ENCODE data around the gene C4A.
A peak's percentile ranks its signal among the peaks of the same experiment; 100 is the strongest.
"Not testable (repeated sequence)": the region's sequence is repeated elsewhere in the genome, so short reads cannot be mapped to it uniquely, and the experiment has no call there.

The C4A gene

DNA sequence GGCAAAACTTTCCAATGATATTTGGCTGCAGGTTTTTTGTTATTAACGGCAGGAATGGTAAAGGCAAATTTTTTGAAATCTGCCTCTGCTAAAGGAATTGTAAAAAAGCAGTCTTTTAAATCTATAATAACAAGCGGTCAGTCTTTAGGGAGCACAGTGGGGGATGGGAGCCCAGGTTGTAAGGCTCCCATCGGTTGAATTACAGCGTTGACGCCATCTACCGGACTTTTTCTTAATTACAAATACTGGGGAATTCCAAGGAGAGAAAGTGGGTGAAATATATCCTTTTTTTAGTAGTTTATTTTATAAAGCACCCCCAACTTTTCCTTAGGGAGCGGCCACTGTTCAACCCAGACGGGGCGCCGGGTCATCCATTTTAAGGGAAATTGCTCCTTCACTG lies 7.5 kb downstream of the C4A start:
- H3K4me1 Mint-ChIP-seq; DNase-seq; H3K27me3 Mint-ChIP-seq; ATAC-seq; H3K27ac Mint-ChIP-seq; H3K4me3 Mint-ChIP-seq; H3K36me3 Mint-ChIP-seq (ENCODE audit: low read depth); H3K9me3 Mint-ChIP-seq: not testable (repeated sequence)

DNA sequence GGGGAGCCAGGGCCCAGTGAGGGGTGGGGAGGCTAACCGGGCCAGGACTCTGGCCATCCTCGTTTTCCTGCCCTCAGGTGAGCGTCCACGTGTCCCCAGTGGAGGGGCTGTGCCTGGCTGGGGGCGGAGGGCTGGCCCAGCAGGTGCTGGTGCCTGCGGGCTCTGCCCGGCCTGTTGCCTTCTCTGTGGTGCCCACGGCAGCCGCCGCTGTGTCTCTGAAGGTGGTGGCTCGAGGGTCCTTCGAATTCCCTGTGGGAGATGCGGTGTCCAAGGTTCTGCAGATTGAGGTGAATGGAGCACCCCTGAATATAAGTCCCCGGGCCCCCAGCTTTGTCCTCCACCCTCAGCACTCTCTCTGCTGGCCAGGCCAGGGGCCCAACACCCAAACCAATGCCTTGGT lies 12.6 kb downstream of the C4A start:
- not testable (repeated sequence) for H3K4me1 Mint-ChIP-seq; ATAC-seq; H3K36me3 Mint-ChIP-seq (ENCODE audit: low read depth); H3K4me3 Mint-ChIP-seq; DNase-seq; H3K9me3 Mint-ChIP-seq; H3K27me3 Mint-ChIP-seq; H3K27ac Mint-ChIP-seq

GRCh38 chr6:31996385-31996784 lies 14.5 kb downstream of the C4A start:
- ATAC-seq, H3K4me1 Mint-ChIP-seq, DNase-seq: not testable (repeated sequence)

DNA sequence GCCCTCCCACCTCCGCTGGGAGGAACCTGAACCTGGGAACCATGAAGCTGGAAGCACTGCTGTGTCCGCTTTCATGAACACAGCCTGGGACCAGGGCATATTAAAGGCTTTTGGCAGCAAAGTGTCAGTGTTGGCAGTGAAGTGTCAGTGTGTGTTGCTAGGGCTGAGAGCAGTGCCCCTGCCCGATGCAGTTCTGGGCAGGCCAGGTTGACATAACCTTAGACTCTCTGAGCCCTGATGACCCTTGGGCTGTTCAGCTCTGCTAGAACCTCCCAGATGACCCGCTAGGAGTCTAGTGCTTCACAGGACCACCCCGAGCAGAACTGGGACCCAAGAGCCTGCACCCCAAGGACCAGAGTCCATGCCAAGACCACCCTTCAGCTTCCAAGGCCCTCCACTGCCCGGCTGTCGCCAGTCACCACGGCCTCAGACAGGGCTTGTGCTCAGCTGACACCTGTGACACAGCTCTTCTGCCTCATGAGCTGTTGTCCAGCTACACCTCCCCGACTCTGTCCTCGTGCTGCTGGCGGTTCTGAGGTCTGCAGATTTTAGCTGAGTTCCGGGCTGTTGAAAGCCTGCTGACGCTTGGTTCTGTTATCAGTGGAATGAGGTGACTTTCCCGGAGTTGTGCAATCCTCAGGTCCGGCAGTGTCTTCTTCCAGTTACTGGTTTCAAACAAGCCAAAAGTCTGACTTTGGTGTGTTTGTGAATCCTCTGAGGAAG lies 20.9 kb downstream of the C4A start:
- H3K27ac Mint-ChIP-seq; H3K9me3 Mint-ChIP-seq; H3K4me1 Mint-ChIP-seq; ATAC-seq; DNase-seq; H3K4me3 Mint-ChIP-seq; H3K36me3 Mint-ChIP-seq (ENCODE audit: low read depth); H3K27me3 Mint-ChIP-seq: not testable (repeated sequence)

More at GRCh38 chr6:31996385-31996784, 14.5 kb downstream of the C4A start:
- not testable (repeated sequence) for H3K9me3 Mint-ChIP-seq; H3K4me3 Mint-ChIP-seq; H3K27me3 Mint-ChIP-seq; H3K36me3 Mint-ChIP-seq (ENCODE audit: low read depth); H3K27ac Mint-ChIP-seq

GRCh38 chr6:32003301-32003700 lies 21.4 kb downstream of the C4A start:
- H3K4me3 Mint-ChIP-seq; ATAC-seq; H3K36me3 Mint-ChIP-seq (ENCODE audit: low read depth); H3K9me3 Mint-ChIP-seq; DNase-seq; H3K4me1 Mint-ChIP-seq; H3K27me3 Mint-ChIP-seq; H3K27ac Mint-ChIP-seq: not testable (repeated sequence)

DNA sequence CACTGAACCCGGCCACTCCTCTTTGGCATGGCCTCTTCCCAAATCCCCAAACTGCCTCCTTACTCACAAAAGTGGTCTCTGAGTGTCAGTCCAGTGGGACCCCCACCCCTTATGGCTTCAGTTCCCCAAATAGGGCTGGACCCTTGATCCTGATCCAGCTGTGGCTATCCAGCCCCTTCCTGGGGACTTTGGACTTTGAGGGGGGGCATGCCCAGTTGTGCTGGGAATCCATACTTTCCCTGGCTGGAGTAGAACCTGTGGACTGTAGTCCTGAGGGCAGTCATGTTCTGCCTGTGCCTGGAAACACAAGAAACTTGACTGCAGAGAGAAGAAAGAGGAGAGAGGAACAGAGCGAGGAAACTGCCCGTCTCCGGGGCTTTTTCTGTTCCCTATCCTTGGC lies 22.5 kb downstream of the C4A start:
- not testable (repeated sequence) for DNase-seq; H3K27me3 Mint-ChIP-seq; H3K27ac Mint-ChIP-seq; H3K9me3 Mint-ChIP-seq; H3K36me3 Mint-ChIP-seq (ENCODE audit: low read depth); H3K4me1 Mint-ChIP-seq; H3K4me3 Mint-ChIP-seq; ATAC-seq

- H3K4me1 Mint-ChIP-seq; H3K27ac Mint-ChIP-seq; DNase-seq; H3K4me3 Mint-ChIP-seq; H3K36me3 Mint-ChIP-seq (ENCODE audit: low read depth); H3K9me3 Mint-ChIP-seq; H3K27me3 Mint-ChIP-seq: not testable (repeated sequence)
- ATAC-seq = peak; percentile 42
Observed at GRCh38 chr6:32004864-32005537, 23.1 kb downstream of the C4A start.

GRCh38 chr6:32005538-32005880 lies 23.7 kb downstream of the C4A start:
- DNase-seq; H3K9me3 Mint-ChIP-seq; H3K4me1 Mint-ChIP-seq; H3K4me3 Mint-ChIP-seq; H3K36me3 Mint-ChIP-seq (ENCODE audit: low read depth); ATAC-seq; H3K27ac Mint-ChIP-seq; H3K27me3 Mint-ChIP-seq: not testable (repeated sequence)

DNA sequence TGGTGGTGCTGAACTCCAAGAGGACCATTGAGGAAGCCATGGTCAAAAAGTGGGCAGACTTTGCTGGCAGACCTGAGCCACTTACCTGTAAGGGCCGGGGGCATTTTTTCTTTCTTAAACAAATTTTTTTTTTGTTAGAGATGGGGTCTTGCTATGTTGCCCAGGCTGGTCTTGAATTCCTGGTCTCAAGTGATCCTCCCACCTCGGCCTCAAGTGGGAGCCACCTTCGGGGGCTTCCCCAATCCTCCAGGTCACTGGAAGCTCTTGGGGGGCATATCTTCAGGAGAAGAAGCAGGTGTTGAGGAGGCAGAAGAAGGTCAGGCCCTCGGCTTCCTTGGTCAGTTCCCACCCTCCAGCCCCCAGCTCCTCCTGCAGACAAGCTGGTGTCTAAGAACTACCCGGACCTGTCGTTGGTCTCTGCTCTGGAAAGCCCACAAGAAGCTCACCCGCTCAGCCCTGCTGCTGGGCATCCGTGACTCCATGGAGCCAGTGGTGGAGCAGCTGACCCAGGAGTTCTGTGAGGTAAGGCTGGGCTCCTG lies 24.2 kb downstream of the C4A start:
- not testable (repeated sequence) for H3K4me3 Mint-ChIP-seq; DNase-seq; H3K27me3 Mint-ChIP-seq; H3K9me3 Mint-ChIP-seq; H3K36me3 Mint-ChIP-seq (ENCODE audit: low read depth); ATAC-seq; H3K4me1 Mint-ChIP-seq; H3K27ac Mint-ChIP-seq

DNA sequence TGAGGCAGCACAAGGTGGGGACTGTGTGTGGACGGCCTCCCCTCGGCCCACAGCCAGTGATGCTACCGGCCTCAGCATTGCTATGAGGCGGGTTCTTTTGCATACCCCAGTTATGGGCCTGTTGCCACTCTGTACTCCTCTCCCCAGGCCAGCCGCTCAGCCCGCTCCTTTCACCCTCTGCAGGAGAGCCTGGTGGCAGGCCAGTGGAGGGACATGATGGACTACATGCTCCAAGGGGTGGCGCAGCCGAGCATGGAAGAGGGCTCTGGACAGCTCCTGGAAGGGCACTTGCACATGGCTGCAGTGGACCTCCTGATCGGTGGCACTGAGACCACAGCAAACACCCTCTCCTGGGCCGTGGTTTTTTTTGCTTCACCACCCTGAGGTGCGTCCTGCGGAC lies 25.2 kb downstream of the C4A start:
- H3K27me3 Mint-ChIP-seq; H3K4me3 Mint-ChIP-seq; H3K9me3 Mint-ChIP-seq; H3K4me1 Mint-ChIP-seq; DNase-seq; ATAC-seq; H3K36me3 Mint-ChIP-seq (ENCODE audit: low read depth); H3K27ac Mint-ChIP-seq: not testable (repeated sequence)

DNA sequence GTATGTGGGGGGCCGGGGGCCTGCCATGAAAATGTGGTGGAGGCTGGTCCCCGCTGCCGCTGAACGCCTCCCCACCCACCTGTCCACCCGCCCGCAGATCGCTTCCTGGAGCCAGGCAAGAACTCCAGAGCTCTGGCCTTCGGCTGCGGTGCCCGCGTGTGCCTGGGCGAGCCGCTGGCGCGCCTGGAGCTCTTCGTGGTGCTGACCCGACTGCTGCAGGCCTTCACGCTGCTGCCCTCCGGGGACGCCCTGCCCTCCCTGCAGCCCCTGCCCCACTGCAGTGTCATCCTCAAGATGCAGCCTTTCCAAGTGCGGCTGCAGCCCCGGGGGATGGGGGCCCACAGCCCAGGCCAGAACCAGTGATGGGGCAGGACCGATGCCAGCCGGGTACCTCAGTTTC lies 26.2 kb downstream of the C4A start:
- ATAC-seq; H3K4me3 Mint-ChIP-seq; H3K27ac Mint-ChIP-seq; H3K36me3 Mint-ChIP-seq (ENCODE audit: low read depth); H3K9me3 Mint-ChIP-seq; DNase-seq; H3K4me1 Mint-ChIP-seq; H3K27me3 Mint-ChIP-seq: not testable (repeated sequence)

DNA sequence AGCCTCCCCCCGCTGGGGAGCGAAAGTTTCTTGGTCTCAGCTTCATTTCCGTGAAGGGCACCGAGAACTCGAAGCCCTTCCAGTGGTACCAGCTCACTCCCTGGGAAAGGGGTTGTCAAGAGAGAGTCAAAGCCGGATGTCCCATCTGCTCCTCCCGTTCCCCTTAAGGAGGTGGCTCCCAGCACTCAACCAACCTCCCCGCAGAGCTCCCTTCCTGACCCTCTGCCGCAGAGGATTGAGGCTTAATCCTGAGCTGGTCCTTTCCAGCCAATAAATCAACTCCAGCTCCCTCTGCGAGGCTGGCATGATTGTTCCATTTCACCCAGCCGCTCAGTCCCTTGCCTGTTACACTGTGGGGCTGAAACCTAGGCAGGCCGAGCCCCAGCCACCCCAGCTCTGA lies 26.8 kb downstream of the C4A start:
- H3K36me3 Mint-ChIP-seq (ENCODE audit: low read depth); H3K9me3 Mint-ChIP-seq; H3K4me1 Mint-ChIP-seq; H3K27ac Mint-ChIP-seq; H3K4me3 Mint-ChIP-seq; H3K27me3 Mint-ChIP-seq; ATAC-seq; DNase-seq: not testable (repeated sequence)

DNA sequence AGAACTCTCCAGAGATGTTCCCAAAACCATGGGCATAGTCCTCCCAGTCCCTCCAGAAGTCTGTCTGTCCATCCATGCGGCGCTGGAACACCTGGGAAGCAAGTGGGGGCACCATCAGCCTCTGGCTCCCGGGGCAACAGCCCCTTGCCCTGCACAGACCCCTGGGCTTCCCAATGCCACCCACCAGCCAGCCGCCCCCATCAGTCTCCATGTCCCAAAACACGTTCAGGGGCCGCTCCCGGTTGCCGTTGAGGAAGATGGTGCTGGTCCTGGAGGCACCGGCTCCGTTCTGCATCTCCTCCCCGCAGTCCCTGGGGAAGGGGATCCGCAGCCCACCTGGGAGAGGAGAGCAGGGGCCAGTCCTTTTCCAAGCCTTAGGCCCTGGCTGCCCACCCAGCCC lies 27.7 kb downstream of the C4A start:
- H3K36me3 Mint-ChIP-seq (ENCODE audit: low read depth); H3K27me3 Mint-ChIP-seq; DNase-seq; H3K4me1 Mint-ChIP-seq; H3K9me3 Mint-ChIP-seq; H3K27ac Mint-ChIP-seq; H3K4me3 Mint-ChIP-seq; ATAC-seq: not testable (repeated sequence)

GRCh38 chr6:32010856-32011530 lies 29.1 kb downstream of the C4A start:
- not testable (repeated sequence) for ATAC-seq; DNase-seq; H3K4me1 Mint-ChIP-seq; H3K36me3 Mint-ChIP-seq (ENCODE audit: low read depth); H3K27me3 Mint-ChIP-seq; H3K27ac Mint-ChIP-seq; H3K4me3 Mint-ChIP-seq; H3K9me3 Mint-ChIP-seq

DNA sequence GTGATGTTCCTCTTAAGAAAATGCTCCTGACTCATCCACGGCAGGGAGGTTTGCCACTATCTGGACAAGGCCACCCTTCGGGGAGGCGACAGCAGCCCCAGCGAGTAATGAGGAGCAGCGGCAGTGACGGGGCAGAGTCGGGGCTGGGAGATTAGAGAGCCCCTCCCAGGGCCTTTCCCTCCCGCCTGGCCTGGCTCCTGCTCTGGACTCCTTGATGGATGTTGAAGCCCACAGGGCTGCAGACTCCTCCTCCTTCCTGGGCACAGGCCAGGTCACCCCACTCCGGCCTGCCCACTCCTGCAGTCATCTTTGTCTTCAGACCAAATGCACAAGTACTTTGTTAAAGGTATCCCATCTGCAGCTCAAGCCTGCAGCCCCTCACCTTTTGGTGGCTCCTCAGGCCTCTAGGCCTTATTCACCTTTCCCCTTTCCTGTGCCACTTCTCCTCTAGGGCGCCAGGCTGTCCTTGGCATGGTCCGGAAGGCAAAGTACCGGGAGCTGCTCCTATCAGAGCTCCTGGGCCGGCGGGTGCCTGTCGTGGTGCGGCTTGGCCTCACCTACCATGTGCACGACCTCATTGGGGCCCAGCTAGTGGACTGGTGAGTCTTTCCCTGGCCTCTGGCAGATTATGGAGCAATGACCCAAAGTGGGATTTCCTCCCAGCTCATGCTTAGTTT lies 31.2 kb downstream of the C4A start:
- not testable (repeated sequence) for DNase-seq; H3K27me3 Mint-ChIP-seq; H3K36me3 Mint-ChIP-seq (ENCODE audit: low read depth); H3K4me1 Mint-ChIP-seq; ATAC-seq; H3K9me3 Mint-ChIP-seq; H3K27ac Mint-ChIP-seq; H3K4me3 Mint-ChIP-seq

Measured in activated naive CD8-positive, alpha-beta T cell treated with anti-CD3 and anti-CD28 coated beads, Interleukin-2, amount 50 U/mL, for 24 hours (primary cell).